Heart right ventricle (tissue), 16 donors: ENCODE results near the gene OLIG2. TPM values are rescaled to one million over a fixed set of nuclear protein-coding genes. Genes with fewer than 3 reads are reported as not detected.

ENCODE experiments used
- ATAC-seq, 8 donors: fragments of 200-7000 bp; cut with Tn5 transposase; one replicate each; pipeline ENCODE4 v1.9.1; 2020; ENCODE audit warnings: mild to moderate bottlenecking in 8 of 8, moderate library complexity in 8 of 8, moderate number of reproducible peaks in 1 of 8
- DNase-seq, 2 donors: peaks; one replicate each; pipeline ENCODE4 v3.0.0-alpha.2; 2020
- H3K27ac ChIP-seq, 10 donors: fragments of 200-600 bp; sonication (generic) in 2 of 10; one replicate each; pipeline versions ENCODE4 v1.5.0 to v1.8.0; 2020 to 2022; ENCODE audit warnings: mild to moderate bottlenecking in 3 of 10
- H3K27me3 ChIP-seq, 7 donors: fragments of 200-600 bp; one replicate each; pipeline ENCODE4 v1.8.0; 2021 to 2022; ENCODE audit warnings: mild to moderate bottlenecking in 2 of 7
- H3K36me3 ChIP-seq, 9 donors: fragments of 200-600 bp; sonication (generic) in 1 of 9; one replicate each; pipeline versions ENCODE4 v1.5.0 to v1.8.0; 2020 to 2022; ENCODE audit warnings: mild to moderate bottlenecking in 2 of 9
- H3K4me1 ChIP-seq, 9 donors: fragments of 200-600 bp; sonication (generic) in 1 of 9; one replicate each; pipeline versions ENCODE4 v1.5.0 to v1.8.0; 2020 to 2022; ENCODE audit warnings: mild to moderate bottlenecking in 4 of 9
- H3K4me3 ChIP-seq, 10 donors: fragments of 200-600 bp; sonication (generic) in 2 of 10; one replicate each; pipeline versions ENCODE4 v1.5.0 to v1.8.0; 2020 to 2022; ENCODE audit warnings: mild to moderate bottlenecking in 7 of 10, moderate library complexity in 2 of 10
- H3K9me3 ChIP-seq, 11 donors: fragments of 200-600 bp in 10 of 11; sonication (generic) in 2 of 11; one replicate each; pipeline versions ENCODE4 v1.5.0 to v1.8.0; 2013 to 2022; ENCODE audit warnings: mild to moderate bottlenecking in 2 of 11, control low read depth in 1 of 11, moderate library complexity in 1 of 11
- WGBS, 2 donors: extraction: QIAGEN DNeasy Blood & Tissue Kit; methylation state at CpG; one replicate each; pipeline ENCODE4 v1.1.7; 2013; ENCODE audit warnings: inconsistent platforms in 1 of 2; 5-methylcytosine and 5-hydroxymethylcytosine counted together
- intact Hi-C, 10 donors: fragments of 100-400 bp; cut with DNase I; formaldehyde crosslinking; loops; one replicate each; pipeline versions ENCODE4 v1.11.1 to v1.14.2; 2022
- polyA plus RNA-seq, 2 donors: library from polyadenylated mRNA; stranded (reverse); fragments of 200-250 nt; gene quantifications; one replicate each; pipeline ENCODE4 v1.2.3, GENCODE V29; 2013
- total RNA-seq, 10 donors: library from RNA; stranded (reverse); fragmentation: NEBNext Ultra II Directional in 3 of 10; extraction: Animal tissue kit (Norgen Biotek cat#: 25700) in 3 of 10; gene quantifications; one replicate each; pipeline versions ENCODE4 v1.2.1 to v1.2.4, GENCODE V29; 2021 to 2023
- TF ChIP-seq, protein P1 (sequence below), 9 donors: fragments of 200-600 bp; sonication (generic) in 2 of 9; IDR thresholded peaks; one replicate each; pipeline versions ENCODE4 v1.5.0 to v1.8.0; 2021 to 2022; ENCODE audit warnings: antibody characterized with exemption in 9 of 9, mild to moderate bottlenecking in 5 of 9, moderate library complexity in 1 of 9
- donor health status: Arrhythmogenic right ventricular cardiomyopathy.
- donor health status: ischemic (EF 13 %, LVEDD 7.1; RV severe dilation, severe dysfunction).
- donor health status: healthy with polysubstance abuse.
- donor health status: DM: no; HTN: yes; CAD: no.
- donor health status: DM: no; HTN: no; CAD: no.
- donor health status: ischemic (EF 25% LVEDD 6.9; RV normal size, moderate dysfunction).
- donor health status: ischemic (EF 25% LVEDD 5.7; RV mildly dilated, moderate dysfunction).
- donor health status: healthy.
- donor health status: DM: yes; HTN: yes; CAD: no.
- donor health status: Ischemic cardiomyopathy.
- donor health status: ischemic (EF 35%, LVEDD 5.7; RV mildly dilated, moderate dysfunction).
- donor health status: nonischemic (EF 11% LVEDD 7.7; RV severe dilation, severe dysfunction).
- donor health status: DM: yes; HTN: yes; CAD: no.
- donor health status: PGD.
- donor health status: ischemic (EF 29% LVEDD 5.4; RV normal size, mild dysfunction).
- donor health status: nonischemic (EF 23%, LVEDD 6.1; RV moderate dilation, normal function).

The OLIG2 gene
- total and polyA plus RNA-seq, 12 donors, result not detected

DNA sequence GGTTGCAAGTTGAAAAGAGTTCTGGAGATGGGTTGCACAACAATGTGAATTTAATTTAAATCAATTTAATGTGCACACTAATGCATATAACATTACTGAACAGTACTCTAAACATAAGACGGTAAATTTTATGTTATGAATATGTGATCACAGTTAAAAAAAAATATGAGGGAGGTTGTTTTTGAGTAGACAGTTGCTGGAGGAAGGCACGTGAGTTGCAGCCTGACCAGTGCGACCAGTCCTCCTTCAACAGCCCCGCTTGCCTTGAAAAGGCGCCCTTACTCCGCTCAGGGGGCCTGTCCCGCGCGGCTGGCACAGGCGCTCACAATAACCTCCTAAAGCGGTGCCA lies 43.9 kb downstream of the OLIG2 start:
- H3K4me3 ChIP-seq, result peak overlapping the region in 9 of 10 donors; percentile 30 to 56 (median 44)
- peaks cover 4 to 50% (median 15%) of the 10 kb centered on the region in 9 donors for H3K4me1 ChIP-seq
- peaks cover 19 to 100% (median 98%) of the 10 kb centered on the region in 7 donors for H3K27me3 ChIP-seq
- no peaks in the 10 kb centered on the region for H3K36me3 ChIP-seq
- no peak for ATAC-seq
- TF ChIP-seq, protein P1, sequence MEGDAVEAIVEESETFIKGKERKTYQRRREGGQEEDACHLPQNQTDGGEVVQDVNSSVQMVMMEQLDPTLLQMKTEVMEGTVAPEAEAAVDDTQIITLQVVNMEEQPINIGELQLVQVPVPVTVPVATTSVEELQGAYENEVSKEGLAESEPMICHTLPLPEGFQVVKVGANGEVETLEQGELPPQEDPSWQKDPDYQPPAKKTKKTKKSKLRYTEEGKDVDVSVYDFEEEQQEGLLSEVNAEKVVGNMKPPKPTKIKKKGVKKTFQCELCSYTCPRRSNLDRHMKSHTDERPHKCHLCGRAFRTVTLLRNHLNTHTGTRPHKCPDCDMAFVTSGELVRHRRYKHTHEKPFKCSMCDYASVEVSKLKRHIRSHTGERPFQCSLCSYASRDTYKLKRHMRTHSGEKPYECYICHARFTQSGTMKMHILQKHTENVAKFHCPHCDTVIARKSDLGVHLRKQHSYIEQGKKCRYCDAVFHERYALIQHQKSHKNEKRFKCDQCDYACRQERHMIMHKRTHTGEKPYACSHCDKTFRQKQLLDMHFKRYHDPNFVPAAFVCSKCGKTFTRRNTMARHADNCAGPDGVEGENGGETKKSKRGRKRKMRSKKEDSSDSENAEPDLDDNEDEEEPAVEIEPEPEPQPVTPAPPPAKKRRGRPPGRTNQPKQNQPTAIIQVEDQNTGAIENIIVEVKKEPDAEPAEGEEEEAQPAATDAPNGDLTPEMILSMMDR (IDR thresholded peaks at IDR 0.05), result no peak
- H3K27ac ChIP-seq, result no peak overlapping the region
- DNase-seq, result no peak
- WGBS, 2 donors, result 4 to 7% methylated on average over 11 of the region's 11 CpGs
- intact Hi-C loops, result no loop called here
- H3K9me3 ChIP-seq, result peaks cover 0 to 10% (median 0%) of the 10 kb centered on the region in 11 donors

DNA sequence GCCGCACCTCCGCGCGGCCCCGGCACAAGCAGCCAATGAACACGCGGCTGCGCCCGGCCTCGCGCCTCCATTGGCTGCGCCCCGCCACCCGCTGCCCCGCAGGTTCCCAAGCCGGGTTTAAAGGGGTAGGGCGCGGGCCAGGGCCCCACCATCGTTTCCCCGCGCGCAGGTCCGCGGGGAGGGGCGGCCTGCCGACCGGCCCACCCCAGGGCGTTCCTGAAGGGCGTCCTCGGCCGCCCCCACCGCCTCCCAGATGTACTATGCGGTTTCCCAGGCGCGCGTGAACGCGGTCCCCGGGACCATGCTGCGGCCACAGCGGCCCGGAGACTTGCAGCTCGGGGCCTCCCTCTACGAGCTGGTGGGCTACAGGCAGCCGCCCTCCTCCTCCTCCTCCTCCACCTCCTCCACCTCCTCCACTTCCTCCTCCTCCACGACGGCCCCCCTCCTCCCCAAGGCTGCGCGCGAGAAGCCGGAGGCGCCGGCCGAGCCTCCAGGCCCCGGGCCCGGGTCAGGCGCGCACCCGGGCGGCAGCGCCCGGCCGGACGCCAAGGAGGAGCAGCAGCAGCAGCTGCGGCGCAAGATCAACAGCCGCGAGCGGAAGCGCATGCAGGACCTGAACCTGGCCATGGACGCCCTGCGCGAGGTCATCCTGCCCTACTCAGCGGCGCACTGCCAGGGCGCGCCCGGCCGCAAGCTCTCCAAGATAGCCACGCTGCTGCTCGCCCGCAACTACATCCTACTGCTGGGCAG lies 44.4 kb downstream of the OLIG2 start, which contains the start of gene OLIG1:
Gene OLIG1 (plus strand): TSS at position 148 of the 750 bp plus-strand sequence. CDS start 106 bp downstream, at position 254.
- DNase-seq (peak in 1 of 2 donors; percentile 58), ATAC-seq (peak; percentile 61 to 91 (median 84))
- TF ChIP-seq, protein P1 (IDR thresholded peaks at IDR 0.05), result no peak
- Histone ChIP-seq H3K27me3 (peaks cover 19 to 100% (median 97%) of the 10 kb centered on the region in 7 donors), H3K4me3 (peak within 1 kb of the TSS; percentile 6 to 56 (median 46)), H3K27ac (peak within 1 kb of the TSS in 1 of 10 donors; percentile 44), H3K36me3 (no peaks in the 10 kb centered on the region), H3K9me3 (peaks cover 0 to 10% (median 0%) of the 10 kb centered on the region in 11 donors), H3K4me1 (peaks cover 4 to 44% (median 15%) of the 10 kb centered on the region in 9 donors)
- intact Hi-C loops, result no loop called here
- 1% methylated on average over 68 to 82 of the region's 82 CpGs for WGBS, 2 donors

DNA sequence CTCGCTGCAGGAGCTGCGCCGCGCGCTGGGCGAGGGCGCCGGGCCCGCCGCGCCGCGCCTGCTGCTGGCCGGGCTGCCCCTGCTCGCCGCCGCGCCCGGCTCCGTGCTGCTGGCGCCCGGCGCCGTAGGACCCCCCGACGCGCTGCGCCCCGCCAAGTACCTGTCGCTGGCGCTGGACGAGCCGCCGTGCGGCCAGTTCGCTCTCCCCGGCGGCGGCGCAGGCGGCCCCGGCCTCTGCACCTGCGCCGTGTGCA lies 44.9 kb downstream of the OLIG2 start:
- ATAC-seq (no peak), DNase-seq (no peak)
- Histone ChIP-seq H3K27ac (peak overlapping the region in 1 of 10 donors; percentile 44), H3K36me3 (no peaks in the 10 kb centered on the region), H3K4me1 (peaks cover 4 to 42% (median 15%) of the 10 kb centered on the region in 9 donors), H3K9me3 (peaks cover 0 to 10% (median 0%) of the 10 kb centered on the region in 11 donors), H3K4me3 (peak overlapping the region in 9 of 10 donors; percentile 30 to 56 (median 46)), H3K27me3 (peaks cover 19 to 100% (median 97%) of the 10 kb centered on the region in 7 donors)
- WGBS, 2 donors, result 1% methylated on average over 32 to 44 of the region's 44 CpGs
- TF ChIP-seq, protein P1 (IDR thresholded peaks at IDR 0.05), result no peak
- intact Hi-C loops, result no loop called here

DNA sequence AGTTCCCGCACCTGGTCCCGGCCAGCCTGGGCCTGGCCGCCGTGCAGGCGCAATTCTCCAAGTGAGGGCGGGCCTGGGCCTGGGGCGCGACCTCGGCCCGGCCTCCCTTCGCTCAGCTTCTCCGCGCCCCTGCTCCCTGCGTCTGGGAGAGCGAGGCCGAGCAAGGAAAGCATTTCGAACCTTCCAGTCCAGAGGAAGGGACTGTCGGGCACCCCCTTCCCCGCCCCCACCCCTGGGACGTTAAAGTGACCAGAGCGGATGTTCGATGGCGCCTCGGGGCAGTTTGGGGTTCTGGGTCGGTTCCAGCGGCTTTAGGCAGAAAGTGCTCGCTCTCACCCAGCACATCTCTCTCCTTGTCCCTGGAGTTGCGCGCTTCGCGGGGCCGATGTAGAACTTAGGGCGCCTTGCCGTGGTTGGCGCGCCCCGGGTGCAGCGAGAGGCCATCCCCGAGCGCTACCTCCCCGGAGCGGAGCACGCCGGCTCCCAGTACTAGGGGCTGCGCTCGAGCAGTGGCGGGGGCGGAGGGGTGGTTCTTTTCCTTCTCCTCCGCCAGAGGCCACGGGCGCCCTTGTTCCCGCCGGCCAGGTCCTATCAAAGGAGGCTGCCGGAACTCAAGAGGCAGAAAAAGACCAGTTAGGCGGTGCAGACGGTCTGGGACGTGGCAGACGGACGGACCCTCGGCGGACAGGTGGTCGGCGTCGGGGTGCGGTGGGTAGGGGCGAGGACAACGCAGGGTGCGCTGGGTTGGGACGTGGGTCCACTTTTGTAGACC lies 45.4 kb downstream of the OLIG2 start:
- DNase-seq, result no peak
- H3K4me3 ChIP-seq, result peak overlapping the region; percentile 8 to 56 (median 46)
- intact Hi-C loops, result no loop called here
- H3K27ac ChIP-seq, result peak overlapping the region in 1 of 10 donors; percentile 44
- no peaks in the 10 kb centered on the region for H3K36me3 ChIP-seq
- peak in 1 of 8 donors; percentile 33 for ATAC-seq
- H3K27me3 ChIP-seq, result peaks cover 19 to 100% (median 99%) of the 10 kb centered on the region in 7 donors
- H3K9me3 ChIP-seq, result peaks cover 0 to 10% (median 0%) of the 10 kb centered on the region in 11 donors
- H3K4me1 ChIP-seq, result peaks cover 4 to 42% (median 15%) of the 10 kb centered on the region in 9 donors
- TF ChIP-seq, protein P1 (IDR thresholded peaks at IDR 0.05), result no peak
- WGBS, 2 donors, result 1% methylated on average over 69 of the region's 69 CpGs
